Measurements from ENCODE around the gene ZNF337.

- no peak for TF ChIP-seq CTCF (conservative IDR thresholded peaks at IDR 0.05)
- TF ChIP-seq ZFX (IDR thresholded peaks at IDR 0.05): no peak
These were observed 66.7 kb downstream of the ZNF337 start for GRCh38 chr20:25629816-25630499.
